ENCODE measurements around the gene AP5Z1. TPM values are rescaled to one million over a fixed set of nuclear protein-coding genes. Genes with fewer than 3 reads are reported as not detected.

Gene AP5Z1
- polyA plus RNA-seq, 1 donor, result 33.4 TPM

- Histone ChIP-seq H3K27me3 (ENCODE audit: control insufficient read depth, insufficient read depth, low read length) (no peaks in the 10 kb centered on the region), H3K36me3 (ENCODE audit: control insufficient read depth, insufficient read depth, low read length) (no peaks in the 10 kb centered on the region), H3K9me3 (ENCODE audit: control insufficient read depth, low read depth, low read length) (peaks cover under 1% of the 10 kb centered on the region), H3K4me3 (ENCODE audit: low read length) (no peak overlapping the region), H3K4me1 (ENCODE audit: control insufficient read depth, insufficient read depth, low read length) (no peaks in the 10 kb centered on the region), H3K27ac (ENCODE audit: low read length) (no peak overlapping the region)
- DNase-seq, result no peak
- no CpG with 5 or more reads among the region's 14 CpGs for WGBS (ENCODE audit: insufficient coverage, low lambda C conversion rate)
Measured at GRCh38 chr7:4814433-4814832, 39.0 kb downstream of the AP5Z1 start.

GRCh38 chr7:4815121-4815520, 39.7 kb downstream of the AP5Z1 start:
- Histone ChIP-seq H3K36me3 (ENCODE audit: control insufficient read depth, insufficient read depth, low read length) (no peaks in the 10 kb centered on the region), H3K4me1 (ENCODE audit: control insufficient read depth, insufficient read depth, low read length) (no peaks in the 10 kb centered on the region), H3K9me3 (ENCODE audit: control insufficient read depth, low read depth, low read length) (no peaks in the 10 kb centered on the region), H3K27me3 (ENCODE audit: control insufficient read depth, insufficient read depth, low read length) (no peaks in the 10 kb centered on the region), H3K4me3 (ENCODE audit: low read length) (no peak overlapping the region), H3K27ac (ENCODE audit: low read length) (no peak overlapping the region)
- no peak for DNase-seq
- no CpG with 5 or more reads among the region's 14 CpGs for WGBS (ENCODE audit: insufficient coverage, low lambda C conversion rate)

GRCh38 chr7:4815609-4816418, 40.4 kb downstream of the AP5Z1 start:
- no peaks in the 10 kb centered on the region for H3K4me1 ChIP-seq (ENCODE audit: control insufficient read depth, insufficient read depth, low read length)
- no peak for DNase-seq
- H3K4me3 ChIP-seq (ENCODE audit: low read length), result no peak overlapping the region
- no peak overlapping the region for H3K27ac ChIP-seq (ENCODE audit: low read length)
- no CpG with 5 or more reads among the region's 38 CpGs for WGBS (ENCODE audit: insufficient coverage, low lambda C conversion rate)
- no peaks in the 10 kb centered on the region for H3K9me3 ChIP-seq (ENCODE audit: control insufficient read depth, low read depth, low read length)
- H3K27me3 ChIP-seq (ENCODE audit: control insufficient read depth, insufficient read depth, low read length), result no peaks in the 10 kb centered on the region
- no peaks in the 10 kb centered on the region for H3K36me3 ChIP-seq (ENCODE audit: control insufficient read depth, insufficient read depth, low read length)

- H3K27ac ChIP-seq (ENCODE audit: low read length), result no peak overlapping the region
- no peaks in the 10 kb centered on the region for H3K4me1 ChIP-seq (ENCODE audit: control insufficient read depth, insufficient read depth, low read length)
- H3K4me3 ChIP-seq (ENCODE audit: low read length), result no peak overlapping the region
- H3K36me3 ChIP-seq (ENCODE audit: control insufficient read depth, insufficient read depth, low read length), result no peaks in the 10 kb centered on the region
- WGBS (ENCODE audit: insufficient coverage, low lambda C conversion rate), result no CpG with 5 or more reads among the region's 26 CpGs
- H3K9me3 ChIP-seq (ENCODE audit: control insufficient read depth, low read depth, low read length), result no peaks in the 10 kb centered on the region
- DNase-seq, result no peak
- H3K27me3 ChIP-seq (ENCODE audit: control insufficient read depth, insufficient read depth, low read length), result no peaks in the 10 kb centered on the region
Measured at GRCh38 chr7:4816419-4817080, 41.1 kb downstream of the AP5Z1 start.

- no CpG with 5 or more reads among the region's 38 CpGs for WGBS (ENCODE audit: insufficient coverage, low lambda C conversion rate)
- no peaks in the 10 kb centered on the region for H3K36me3 ChIP-seq (ENCODE audit: control insufficient read depth, insufficient read depth, low read length)
- H3K27ac ChIP-seq (ENCODE audit: low read length), result no peak overlapping the region
- H3K9me3 ChIP-seq (ENCODE audit: control insufficient read depth, low read depth, low read length), result no peaks in the 10 kb centered on the region
- H3K4me3 ChIP-seq (ENCODE audit: low read length), result no peak overlapping the region
- no peaks in the 10 kb centered on the region for H3K4me1 ChIP-seq (ENCODE audit: control insufficient read depth, insufficient read depth, low read length)
- no peak for DNase-seq
- H3K27me3 ChIP-seq (ENCODE audit: control insufficient read depth, insufficient read depth, low read length), result no peaks in the 10 kb centered on the region
Measured at GRCh38 chr7:4817178-4817901, 41.9 kb downstream of the AP5Z1 start.

GRCh38 chr7:4818000-4818794, 42.8 kb downstream of the AP5Z1 start:
- H3K27me3 ChIP-seq (ENCODE audit: control insufficient read depth, insufficient read depth, low read length), result no peaks in the 10 kb centered on the region
- H3K36me3 ChIP-seq (ENCODE audit: control insufficient read depth, insufficient read depth, low read length), result no peaks in the 10 kb centered on the region
- no CpG with 5 or more reads among the region's 32 CpGs for WGBS (ENCODE audit: insufficient coverage, low lambda C conversion rate)

GRCh38 chr7:4819560-4820404, 44.4 kb downstream of the AP5Z1 start:
- Histone ChIP-seq H3K9me3 (ENCODE audit: control insufficient read depth, low read depth, low read length) (no peaks in the 10 kb centered on the region), H3K4me1 (ENCODE audit: control insufficient read depth, insufficient read depth, low read length) (no peaks in the 10 kb centered on the region), H3K4me3 (ENCODE audit: low read length) (no peak overlapping the region), H3K27ac (ENCODE audit: low read length) (no peak overlapping the region), H3K36me3 (ENCODE audit: control insufficient read depth, insufficient read depth, low read length) (no peaks in the 10 kb centered on the region), H3K27me3 (ENCODE audit: control insufficient read depth, insufficient read depth, low read length) (no peaks in the 10 kb centered on the region)
- DNase-seq, result no peak
- no CpG with 5 or more reads among the region's 39 CpGs for WGBS (ENCODE audit: insufficient coverage, low lambda C conversion rate)

More at GRCh38 chr7:4818000-4818794, 42.8 kb downstream of the AP5Z1 start:
- Histone ChIP-seq H3K4me1 (ENCODE audit: control insufficient read depth, insufficient read depth, low read length) (no peaks in the 10 kb centered on the region), H3K9me3 (ENCODE audit: control insufficient read depth, low read depth, low read length) (no peaks in the 10 kb centered on the region), H3K27ac (ENCODE audit: low read length) (no peak overlapping the region), H3K4me3 (ENCODE audit: low read length) (no peak overlapping the region)
- DNase-seq, result no peak

GRCh38 chr7:4820405-4820966, 45.1 kb downstream of the AP5Z1 start:
- no peak overlapping the region for H3K27ac ChIP-seq (ENCODE audit: low read length)
- no CpG with 5 or more reads among the region's 19 CpGs for WGBS (ENCODE audit: insufficient coverage, low lambda C conversion rate)
- no peak for DNase-seq
- H3K4me1 ChIP-seq (ENCODE audit: control insufficient read depth, insufficient read depth, low read length), result no peaks in the 10 kb centered on the region
- H3K9me3 ChIP-seq (ENCODE audit: control insufficient read depth, low read depth, low read length), result no peaks in the 10 kb centered on the region
- H3K4me3 ChIP-seq (ENCODE audit: low read length), result no peak overlapping the region
- H3K27me3 ChIP-seq (ENCODE audit: control insufficient read depth, insufficient read depth, low read length), result no peaks in the 10 kb centered on the region
- H3K36me3 ChIP-seq (ENCODE audit: control insufficient read depth, insufficient read depth, low read length), result no peaks in the 10 kb centered on the region

- no peaks in the 10 kb centered on the region for H3K36me3 ChIP-seq (ENCODE audit: control insufficient read depth, insufficient read depth, low read length)
- DNase-seq, result no peak
- WGBS (ENCODE audit: insufficient coverage, low lambda C conversion rate), result 90% methylated on average over 2 of the region's 20 CpGs
- no peaks in the 10 kb centered on the region for H3K9me3 ChIP-seq (ENCODE audit: control insufficient read depth, low read depth, low read length)
- H3K4me1 ChIP-seq (ENCODE audit: control insufficient read depth, insufficient read depth, low read length), result no peaks in the 10 kb centered on the region
- H3K27ac ChIP-seq (ENCODE audit: low read length), result no peak overlapping the region
- H3K4me3 ChIP-seq (ENCODE audit: low read length), result no peak overlapping the region
- H3K27me3 ChIP-seq (ENCODE audit: control insufficient read depth, insufficient read depth, low read length), result no peaks in the 10 kb centered on the region
Measured at GRCh38 chr7:4820967-4821471, 45.6 kb downstream of the AP5Z1 start.

All from large intestine (tissue), 3 donors.